Measurements from ENCODE around the gene KCNK7.

DNA sequence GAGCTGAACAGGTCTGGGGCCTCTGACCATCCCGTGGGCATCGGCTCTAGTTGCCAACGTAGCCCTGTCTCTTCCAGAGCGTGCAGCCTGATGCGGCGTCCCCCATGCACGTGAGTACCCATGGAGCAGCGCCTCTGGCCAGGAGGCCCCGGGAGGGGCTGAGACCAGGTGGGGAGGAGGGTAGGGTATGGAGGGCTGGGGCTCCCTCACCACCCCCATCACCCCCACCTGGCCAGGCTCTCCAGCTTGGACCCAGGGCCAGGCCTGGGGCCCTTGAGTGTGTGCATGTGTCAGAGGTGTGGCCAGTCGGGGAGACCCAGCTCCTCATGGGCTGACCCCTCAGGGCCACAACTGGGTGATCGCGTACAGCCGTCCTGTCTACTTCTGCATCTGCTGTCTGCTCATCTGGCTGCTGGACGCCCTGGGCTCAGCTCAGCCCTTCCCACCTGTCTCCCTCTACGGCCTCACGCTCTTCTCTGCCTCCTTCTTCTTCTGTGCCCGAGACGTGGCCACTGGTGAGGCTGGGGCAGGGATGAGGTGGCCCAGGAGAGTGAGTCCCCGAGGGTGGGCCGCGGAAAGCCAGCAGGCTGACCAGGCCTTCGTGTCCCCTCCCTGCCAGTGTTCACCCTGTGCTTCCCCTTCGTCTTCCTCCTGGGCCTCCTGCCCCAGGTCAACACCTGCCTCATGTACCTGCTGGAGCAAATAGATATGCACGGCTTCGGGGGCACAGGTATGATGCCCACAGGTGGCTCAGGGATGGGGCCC, 28.4 kb upstream of the KCNK7 start:
- no peak for TF ChIP-seq CTCF (IDR thresholded peaks at IDR 0.05)
- TF ChIP-seq POLR2A (IDR thresholded peaks at IDR 0.05): no peak

Measured in uterus (tissue), 2 donors.